ENCODE results near the gene SHANK2.

DNA sequence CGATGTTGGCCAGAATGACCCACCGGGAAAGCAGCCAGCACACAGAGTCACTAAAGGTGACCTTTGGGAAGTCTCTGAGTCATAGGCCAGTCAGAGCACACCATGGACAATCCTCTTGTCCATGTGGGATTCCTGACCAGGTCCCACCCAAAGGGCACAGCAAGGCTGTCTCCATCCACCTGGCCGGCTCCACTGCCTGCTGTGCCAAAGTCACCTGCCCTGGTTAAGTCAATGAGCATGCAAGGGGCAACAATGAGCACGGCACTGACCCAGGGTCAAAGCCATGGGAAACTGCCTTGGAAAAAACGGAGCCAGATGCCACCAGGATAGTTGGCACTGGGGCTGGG is 49.8 kb downstream of the SHANK2 start:
- TF ChIP-seq, protein P1, sequence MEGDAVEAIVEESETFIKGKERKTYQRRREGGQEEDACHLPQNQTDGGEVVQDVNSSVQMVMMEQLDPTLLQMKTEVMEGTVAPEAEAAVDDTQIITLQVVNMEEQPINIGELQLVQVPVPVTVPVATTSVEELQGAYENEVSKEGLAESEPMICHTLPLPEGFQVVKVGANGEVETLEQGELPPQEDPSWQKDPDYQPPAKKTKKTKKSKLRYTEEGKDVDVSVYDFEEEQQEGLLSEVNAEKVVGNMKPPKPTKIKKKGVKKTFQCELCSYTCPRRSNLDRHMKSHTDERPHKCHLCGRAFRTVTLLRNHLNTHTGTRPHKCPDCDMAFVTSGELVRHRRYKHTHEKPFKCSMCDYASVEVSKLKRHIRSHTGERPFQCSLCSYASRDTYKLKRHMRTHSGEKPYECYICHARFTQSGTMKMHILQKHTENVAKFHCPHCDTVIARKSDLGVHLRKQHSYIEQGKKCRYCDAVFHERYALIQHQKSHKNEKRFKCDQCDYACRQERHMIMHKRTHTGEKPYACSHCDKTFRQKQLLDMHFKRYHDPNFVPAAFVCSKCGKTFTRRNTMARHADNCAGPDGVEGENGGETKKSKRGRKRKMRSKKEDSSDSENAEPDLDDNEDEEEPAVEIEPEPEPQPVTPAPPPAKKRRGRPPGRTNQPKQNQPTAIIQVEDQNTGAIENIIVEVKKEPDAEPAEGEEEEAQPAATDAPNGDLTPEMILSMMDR (IDR thresholded peaks at IDR 0.05) = no peak
- no peak for TF ChIP-seq POLR2A (IDR thresholded peaks at IDR 0.05)
